ENCODE results near the gene TSEN34. TPM values are rescaled to one million over a fixed set of nuclear protein-coding genes. Genes with fewer than 3 reads are reported as not detected.

The TSEN34 gene
- total and polyA plus RNA-seq, 2 experiments from 2014 or later: 66.9 to 100.0 TPM

GRCh38 chr19:54178581-54179261 lies 12.4 kb upstream of the TSEN34 start:
- DNase-seq (ENCODE audit: low spot score): no peak

GRCh38 chr19:54179262-54179852 lies 11.8 kb upstream of the TSEN34 start:
- no peaks in the 10 kb centered on the region for H3K36me3 ChIP-seq (replicated peaks; ENCODE audit: insufficient read depth, low read depth)
- H3K27me3 ChIP-seq: no peaks in the 10 kb centered on the region
- H4K20me1 ChIP-seq (ENCODE audit: insufficient read depth, poor library complexity, severe bottlenecking): no peaks in the 10 kb centered on the region
- no peak overlapping the region for H3K27ac ChIP-seq
- no peak overlapping the region for H2AFZ ChIP-seq
- H3K4me2 ChIP-seq: no peak overlapping the region
- WGBS (ENCODE audit: low lambda C conversion rate, missing lambda C conversion rate): 91% methylated on average over 10 of the region's 10 CpGs
- no peaks in the 10 kb centered on the region for H3K9me2 ChIP-seq (replicated peaks; ENCODE audit: insufficient read depth)
- H3K79me2 ChIP-seq: no peaks in the 10 kb centered on the region
- no peak overlapping the region for H3K4me3 ChIP-seq
- H3K4me1 ChIP-seq (ENCODE audit: insufficient read depth): no peaks in the 10 kb centered on the region
- DNase-seq (ENCODE audit: low spot score): no peak
- TF ChIP-seq CTCF (IDR thresholded peaks at IDR 0.05; ENCODE audit: poor library complexity) (no peak), EZH2 (IDR thresholded peaks at IDR 0.05; ENCODE audit: borderline replicate concordance) (no peak), EZH2phosphoT487 (IDR thresholded peaks at IDR 0.05; ENCODE audit: low read depth, severe bottlenecking, unreplicated experiment) (no peak)
- no peaks in the 10 kb centered on the region for H3K9me3 ChIP-seq (ENCODE audit: low read depth)

More at GRCh38 chr19:54178581-54179261, 12.4 kb upstream of the TSEN34 start:
- Histone ChIP-seq H3K4me2 (no peak overlapping the region), H3K9me2 (replicated peaks; ENCODE audit: insufficient read depth) (no peaks in the 10 kb centered on the region), H3K4me3 (no peak overlapping the region), H2AFZ (no peak overlapping the region), H3K9me3 (ENCODE audit: low read depth) (no peaks in the 10 kb centered on the region), H4K20me1 (ENCODE audit: insufficient read depth, poor library complexity, severe bottlenecking) (no peaks in the 10 kb centered on the region), H3K27ac (no peak overlapping the region), H3K79me2 (no peaks in the 10 kb centered on the region), H3K36me3 (replicated peaks; ENCODE audit: insufficient read depth, low read depth) (no peaks in the 10 kb centered on the region), H3K4me1 (ENCODE audit: insufficient read depth) (no peaks in the 10 kb centered on the region), H3K27me3 (no peaks in the 10 kb centered on the region)
- WGBS (ENCODE audit: low lambda C conversion rate, missing lambda C conversion rate): 94% methylated on average over 23 of the region's 23 CpGs
- no peak for TF ChIP-seq EZH2phosphoT487 (IDR thresholded peaks at IDR 0.05; ENCODE audit: low read depth, severe bottlenecking, unreplicated experiment)
- TF ChIP-seq EZH2 (IDR thresholded peaks at IDR 0.05; ENCODE audit: borderline replicate concordance): no peak
- TF ChIP-seq CTCF (IDR thresholded peaks at IDR 0.05; ENCODE audit: poor library complexity): no peak

DNA sequence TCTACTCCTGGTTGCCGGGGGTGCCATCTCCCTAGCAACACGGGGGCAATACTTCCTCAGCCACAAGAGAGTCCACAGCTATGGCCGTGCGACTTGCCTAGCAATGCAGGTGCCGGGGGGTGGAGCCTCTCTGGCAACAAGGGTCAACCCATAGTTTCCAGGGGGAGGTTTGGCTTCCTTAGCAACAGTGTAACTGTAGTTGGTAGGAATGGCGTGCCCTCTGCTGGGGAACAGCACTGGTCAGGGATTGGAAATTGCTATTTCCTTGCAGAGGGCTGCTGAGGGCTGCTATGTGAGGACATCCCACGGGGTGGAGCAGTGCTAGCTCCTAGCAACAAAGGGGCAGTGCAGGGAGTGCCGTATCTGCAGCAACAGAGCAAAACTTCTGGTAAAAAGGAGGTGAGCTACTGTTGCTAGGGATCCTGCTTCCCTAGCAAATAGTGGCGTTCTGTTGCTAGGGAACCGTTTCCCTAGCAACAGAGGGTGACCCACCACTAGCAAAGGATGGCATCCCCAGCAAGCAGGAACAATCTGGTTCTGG lies 11.1 kb upstream of the TSEN34 start:
- Histone ChIP-seq H3K36me3 (replicated peaks; ENCODE audit: insufficient read depth, low read depth) (no peaks in the 10 kb centered on the region), H3K4me2 (no peak overlapping the region), H3K4me1 (ENCODE audit: insufficient read depth) (no peaks in the 10 kb centered on the region), H4K20me1 (ENCODE audit: insufficient read depth, poor library complexity, severe bottlenecking) (no peaks in the 10 kb centered on the region), H2AFZ (no peak overlapping the region), H3K79me2 (no peaks in the 10 kb centered on the region), H3K9me2 (replicated peaks; ENCODE audit: insufficient read depth) (no peaks in the 10 kb centered on the region), H3K4me3 (no peak overlapping the region), H3K27ac (no peak overlapping the region), H3K9me3 (ENCODE audit: low read depth) (no peaks in the 10 kb centered on the region), H3K27me3 (no peaks in the 10 kb centered on the region)
- 57% methylated on average over 10 of the region's 10 CpGs for WGBS (ENCODE audit: low lambda C conversion rate, missing lambda C conversion rate)
- TF ChIP-seq EZH2 (IDR thresholded peaks at IDR 0.05; ENCODE audit: borderline replicate concordance) (no peak), CTCF (IDR thresholded peaks at IDR 0.05; ENCODE audit: poor library complexity) (peak; percentile 40)
- DNase-seq (ENCODE audit: low spot score): peak; percentile 78

Data from hepatocyte (in vitro differentiated cells).